GM21825 (cell line): ENCODE data around the gene NARS2.
A peak's percentile ranks its signal among the peaks of the same experiment; 100 is the strongest.

Experiments
- ATAC-seq: cut with Tn5 transposase; IDR thresholded peaks from one replicate; pipeline ENCODE4 v1.9.1; 2021; ENCODE audit warnings: mild to moderate bottlenecking, moderate library complexity; ENCODE audit not compliant: unreplicated experiment

The NARS2 gene

DNA sequence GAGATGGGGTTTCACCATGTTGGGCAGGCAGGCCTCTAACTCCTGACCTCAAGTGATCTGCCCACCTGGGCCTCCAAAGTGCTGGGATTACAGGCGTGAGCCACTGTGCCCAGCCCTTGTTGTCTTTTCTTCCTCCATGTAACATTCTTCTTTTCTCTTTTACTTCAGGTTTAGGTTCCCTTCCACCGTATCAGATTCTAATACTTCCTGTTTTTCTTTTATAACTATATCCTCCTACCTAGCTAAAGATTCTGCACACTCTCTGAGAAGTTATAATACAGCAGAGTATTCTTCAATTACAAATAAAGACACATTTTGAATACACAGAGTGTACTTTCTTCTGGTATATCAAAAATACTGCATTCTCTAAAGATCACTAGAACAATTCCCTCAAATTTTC is 123.8 kb downstream of the NARS2 start:
- no peak for ATAC-seq

DNA sequence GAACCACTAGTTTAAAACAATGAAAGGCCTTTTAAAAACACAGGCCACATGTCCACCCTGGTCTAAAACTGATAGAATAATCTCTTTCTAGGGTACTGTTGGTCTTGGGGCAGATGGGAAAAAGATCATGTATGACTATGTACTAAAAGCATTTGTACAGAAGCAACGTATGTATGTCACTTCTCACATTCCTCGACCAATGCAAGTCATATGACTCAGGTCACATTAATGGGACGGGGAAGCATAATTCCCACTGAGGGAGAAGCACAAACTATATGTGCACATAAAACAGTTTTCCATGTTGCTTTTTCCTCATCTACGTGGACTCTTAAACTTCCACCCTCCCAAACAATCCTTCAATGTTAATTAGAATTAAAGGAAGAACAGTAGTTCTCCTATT is 124.8 kb downstream of the NARS2 start:
- ATAC-seq, result no peak

- ATAC-seq, result no peak
Observed at GRCh38 chr11:78446210-78446609, 128.5 kb downstream of the NARS2 start.

- ATAC-seq, result no peak
Observed at GRCh38 chr11:78444726-78445125, 129.9 kb downstream of the NARS2 start.

- no peak for ATAC-seq
Observed at GRCh38 chr11:78441956-78442355, 132.7 kb downstream of the NARS2 start.

DNA sequence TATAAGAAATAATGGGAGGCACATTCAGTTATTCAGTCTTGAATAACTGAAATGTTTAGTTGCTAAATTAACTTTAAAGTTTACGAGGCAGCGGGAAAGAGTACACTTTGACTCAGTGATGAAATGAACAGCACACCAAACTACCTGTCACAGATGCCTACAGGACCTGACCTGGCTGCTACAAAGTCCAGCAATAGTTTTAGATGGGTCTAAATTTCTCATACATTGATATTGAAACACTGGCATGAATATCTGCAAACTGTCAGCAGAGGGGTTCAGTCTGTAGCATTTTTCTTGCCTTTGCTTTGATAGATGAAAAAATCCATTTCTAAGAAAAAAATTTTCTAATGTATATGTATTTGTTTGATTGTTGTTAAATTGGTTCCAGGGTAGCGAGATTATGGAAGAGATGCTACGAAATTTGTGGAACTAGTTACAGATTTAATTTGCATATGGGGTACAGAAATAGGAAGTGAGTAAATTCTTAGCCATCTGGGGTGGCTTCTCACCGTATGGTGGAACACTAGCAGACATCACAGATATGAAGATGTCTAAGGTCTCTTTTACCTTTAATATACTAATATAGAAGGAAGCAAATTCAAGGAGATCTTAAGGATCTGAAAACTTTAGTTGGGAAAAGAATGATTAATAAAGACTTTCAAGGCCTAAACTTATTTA is 136.2 kb downstream of the NARS2 start:
- no peak for ATAC-seq

DNA sequence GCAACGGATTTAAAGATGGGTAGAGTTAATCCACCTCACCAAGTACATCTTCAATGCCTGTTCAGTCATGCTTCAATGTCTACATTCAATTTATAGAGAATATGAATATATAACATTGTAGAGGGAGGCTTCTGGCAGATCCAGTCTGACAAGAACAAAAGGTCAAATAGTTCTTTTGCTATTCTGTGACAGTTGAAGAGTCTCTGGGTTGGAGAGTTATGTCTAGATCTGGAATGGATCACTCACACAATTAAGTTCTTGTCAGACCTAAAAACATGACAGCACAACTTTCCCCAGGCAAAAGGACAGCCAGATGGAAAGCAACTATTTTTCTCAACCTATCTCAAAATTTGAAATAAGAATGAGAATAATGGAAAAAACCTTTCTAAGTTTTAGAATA is 141.7 kb downstream of the NARS2 start:
- ATAC-seq, result no peak

DNA sequence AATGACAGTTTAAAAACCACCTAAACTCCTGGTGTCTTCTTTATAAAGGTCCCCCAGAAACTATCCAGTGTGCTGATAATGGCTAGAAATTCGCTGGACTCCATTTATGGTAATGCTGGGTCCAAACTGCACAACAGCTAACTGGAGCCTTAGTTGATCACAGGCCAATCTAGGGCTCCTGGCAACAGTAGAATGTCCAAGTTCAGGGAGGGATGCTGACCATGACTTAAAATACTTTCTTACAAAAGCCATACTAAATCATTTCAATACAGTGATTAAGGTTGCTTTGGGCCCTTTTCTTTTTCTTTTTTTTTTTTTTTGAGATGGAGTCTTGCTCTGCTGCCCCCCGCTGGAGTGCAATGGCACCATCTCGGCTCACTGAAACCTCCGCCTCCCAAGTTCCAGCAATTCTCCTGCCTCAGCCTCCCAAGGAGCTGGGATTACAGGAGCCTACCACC is 142.6 kb downstream of the NARS2 start:
- no peak for ATAC-seq

DNA sequence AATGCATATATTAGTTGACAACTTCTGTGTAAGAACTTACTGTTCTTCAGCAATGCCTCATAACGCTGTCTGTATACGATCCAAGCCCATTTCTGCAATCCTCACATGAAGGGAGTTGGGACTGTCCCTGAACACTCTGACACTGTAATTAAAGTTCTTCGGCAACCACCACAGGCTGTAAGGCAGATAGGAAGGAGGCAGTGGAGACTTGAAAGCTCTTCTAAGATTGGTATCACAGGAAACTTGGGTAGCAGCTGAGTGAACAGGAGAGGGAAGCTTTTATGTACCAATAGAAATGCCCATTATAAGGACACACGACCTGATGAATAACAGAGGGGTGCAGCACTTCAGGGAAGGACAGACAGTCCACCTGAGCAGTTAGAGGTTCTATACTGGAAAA is 145.0 kb downstream of the NARS2 start:
- no peak for ATAC-seq

DNA sequence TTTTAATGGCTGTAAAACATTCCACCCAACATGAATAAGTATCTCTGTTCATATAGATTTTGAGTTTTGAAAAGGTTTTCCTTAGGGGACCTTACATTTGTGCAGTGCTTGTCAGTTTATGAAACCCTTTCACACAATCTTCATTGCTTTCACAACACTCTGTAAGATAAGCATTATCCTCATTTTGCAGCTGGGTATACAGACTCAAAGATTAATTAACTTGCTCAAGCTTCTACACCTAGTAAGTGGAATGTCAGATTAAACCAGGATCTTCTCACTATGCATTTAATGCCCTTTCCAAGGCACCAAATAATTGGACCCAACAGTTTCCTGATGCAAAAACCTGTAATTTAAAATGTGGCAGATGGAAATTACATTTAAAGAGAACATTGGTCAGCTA is 145.5 kb downstream of the NARS2 start:
- no peak for ATAC-seq

- ATAC-seq, result no peak
Observed at GRCh38 chr11:78428773-78429172, 145.9 kb downstream of the NARS2 start.

DNA sequence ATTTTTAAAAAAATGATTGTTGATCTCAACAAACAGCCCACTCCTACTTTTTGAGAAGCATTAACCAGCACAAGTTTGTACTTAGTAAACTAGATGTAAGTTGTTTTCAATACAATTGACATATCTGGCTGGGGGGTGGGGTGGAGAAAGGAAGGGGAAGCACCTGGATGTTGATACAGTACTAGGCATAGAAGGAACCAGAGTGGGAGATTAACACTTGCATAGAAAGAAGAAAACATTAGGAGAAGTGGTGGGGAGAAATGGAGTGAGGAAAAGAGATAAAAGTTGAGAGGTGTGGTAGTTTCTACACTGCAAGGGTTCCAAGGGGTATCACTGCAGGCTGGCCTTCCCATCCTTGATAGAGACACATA is 146.4 kb downstream of the NARS2 start:
- no peak for ATAC-seq

DNA sequence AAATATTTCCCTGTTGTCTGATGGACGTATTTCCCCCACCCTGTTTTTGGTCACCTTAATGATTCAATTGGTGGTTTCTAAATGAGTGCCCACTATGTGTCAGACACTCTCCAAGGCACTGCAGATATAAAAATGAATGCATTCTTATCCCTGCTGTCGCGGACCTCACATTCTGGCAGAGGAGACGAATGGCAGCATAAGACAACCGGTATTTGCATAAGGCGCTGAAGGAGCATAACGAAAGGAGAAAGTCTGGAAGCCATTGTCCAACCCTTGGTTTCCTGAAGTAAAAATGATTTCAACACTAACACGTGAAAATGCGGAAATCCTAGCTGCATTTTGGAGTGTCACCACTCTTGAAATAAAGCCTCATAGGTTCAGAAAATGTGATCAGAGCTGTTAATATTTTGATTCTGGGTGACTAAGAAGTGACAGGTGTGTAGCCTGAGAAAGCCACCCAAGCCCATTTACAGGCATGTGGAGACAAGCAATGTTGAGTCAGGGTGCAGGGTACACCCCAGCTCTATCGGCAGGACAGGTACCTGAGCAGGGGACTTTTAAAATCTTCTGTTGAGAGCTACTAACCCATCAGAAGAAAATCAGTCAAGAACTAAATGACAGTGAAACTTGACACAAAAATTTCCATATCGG is 146.9 kb downstream of the NARS2 start:
- ATAC-seq, result peak; percentile 32

DNA sequence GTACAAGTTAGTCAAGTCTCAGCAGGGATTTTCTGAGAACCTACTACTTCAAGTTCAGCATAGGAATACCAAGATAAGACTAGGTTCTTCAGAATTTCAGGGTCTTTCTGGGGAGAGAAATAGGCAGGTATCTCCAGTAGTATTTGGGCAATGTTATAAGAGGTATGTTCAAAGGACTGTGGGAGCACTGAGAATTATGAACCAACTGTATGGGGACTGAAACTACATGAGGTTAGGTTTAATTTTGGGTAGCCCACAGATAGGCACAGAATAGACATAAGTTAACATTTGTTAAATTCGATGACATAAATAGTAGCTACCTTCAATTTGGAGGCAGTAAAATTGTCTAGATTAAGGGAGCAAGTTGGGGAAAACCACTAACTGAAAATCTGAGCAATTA is 147.8 kb downstream of the NARS2 start:
- ATAC-seq, result no peak

- no peak for ATAC-seq
Observed at GRCh38 chr11:78425399-78426070, 149.1 kb downstream of the NARS2 start.

- peak; percentile 38 for ATAC-seq
Observed at GRCh38 chr11:78424334-78425270, 150.1 kb downstream of the NARS2 start.

DNA sequence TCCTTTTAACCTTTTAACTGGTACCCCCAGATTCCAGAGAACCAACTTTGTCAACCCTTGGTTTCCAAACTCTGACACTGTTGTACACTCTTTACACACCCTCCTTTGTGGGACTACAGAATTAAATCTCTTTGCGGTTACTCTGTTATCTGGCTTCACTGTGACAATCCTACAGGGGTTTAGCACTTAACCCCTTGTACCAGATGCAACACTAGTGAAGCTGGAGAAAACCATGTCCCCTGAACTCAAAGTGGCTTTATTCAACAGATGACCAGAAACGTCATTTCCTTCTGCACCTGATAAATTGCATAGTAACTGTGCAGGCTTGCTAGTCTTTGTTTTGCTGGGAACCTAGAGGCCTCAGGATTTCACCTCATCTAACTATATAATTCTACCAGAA is 151.4 kb downstream of the NARS2 start:
- no peak for ATAC-seq

GRCh38 chr11:78420796-78421209 is 153.9 kb downstream of the NARS2 start:
- no peak for ATAC-seq

DNA sequence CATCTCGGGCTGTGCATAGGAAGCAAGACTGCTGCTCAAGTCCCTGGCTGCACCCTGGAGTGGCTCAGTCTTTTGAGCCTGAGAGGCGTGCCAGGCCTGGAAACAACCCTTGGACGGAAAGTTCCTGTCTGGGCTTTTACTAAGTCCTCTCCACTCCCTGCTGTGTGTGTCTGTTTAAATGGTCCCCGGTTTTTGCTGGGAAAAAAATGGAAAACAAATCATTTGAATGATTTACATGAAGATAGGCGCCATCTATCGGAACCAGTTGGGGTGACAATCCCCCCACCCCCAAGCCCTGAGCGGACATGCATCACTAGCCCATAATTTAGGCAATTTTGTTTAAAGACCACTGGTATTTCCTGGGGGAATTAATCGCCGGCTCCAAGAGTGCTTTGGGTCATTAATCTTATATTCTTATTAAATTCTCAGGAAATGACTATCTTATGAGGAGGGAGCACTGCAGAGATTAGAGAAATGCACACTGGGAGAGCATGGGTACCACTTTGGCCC is 154.4 kb downstream of the NARS2 start:
- ATAC-seq, result no peak

DNA sequence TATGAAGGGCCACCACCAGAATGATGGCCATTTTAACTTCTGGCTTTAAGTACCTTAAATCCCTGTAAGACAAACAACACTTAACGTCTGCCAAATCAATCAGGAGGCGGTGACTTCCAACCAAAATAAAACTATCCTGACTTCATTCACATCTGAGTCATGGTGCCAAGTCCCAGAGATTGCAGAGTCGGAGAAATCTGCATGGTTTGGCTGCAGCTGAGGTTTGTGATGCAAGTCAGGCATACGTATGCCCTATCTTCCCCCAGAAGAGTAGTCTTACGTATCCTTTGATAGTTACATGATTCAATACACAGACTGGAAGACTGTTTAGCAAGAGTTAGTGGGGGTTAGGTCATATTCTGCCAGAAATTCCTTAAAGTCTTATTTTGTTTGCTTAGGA is 155.3 kb downstream of the NARS2 start:
- no peak for ATAC-seq
